ENCODE data around the gene MRPS2. TPM values are rescaled to one million over a fixed set of nuclear protein-coding genes. Genes with fewer than 3 reads are reported as not detected.
"Not testable (repeated sequence)": the region's sequence is repeated elsewhere in the genome, so short reads cannot be mapped to it uniquely, and the experiment has no call there.

Gene MRPS2
- total and polyA plus RNA-seq, 10 of the 15 experiments (the other 5 are each of a cell fraction or from before 2014, with no cell fraction given), result 3.3 to 103 (median 69.5) TPM

DNA sequence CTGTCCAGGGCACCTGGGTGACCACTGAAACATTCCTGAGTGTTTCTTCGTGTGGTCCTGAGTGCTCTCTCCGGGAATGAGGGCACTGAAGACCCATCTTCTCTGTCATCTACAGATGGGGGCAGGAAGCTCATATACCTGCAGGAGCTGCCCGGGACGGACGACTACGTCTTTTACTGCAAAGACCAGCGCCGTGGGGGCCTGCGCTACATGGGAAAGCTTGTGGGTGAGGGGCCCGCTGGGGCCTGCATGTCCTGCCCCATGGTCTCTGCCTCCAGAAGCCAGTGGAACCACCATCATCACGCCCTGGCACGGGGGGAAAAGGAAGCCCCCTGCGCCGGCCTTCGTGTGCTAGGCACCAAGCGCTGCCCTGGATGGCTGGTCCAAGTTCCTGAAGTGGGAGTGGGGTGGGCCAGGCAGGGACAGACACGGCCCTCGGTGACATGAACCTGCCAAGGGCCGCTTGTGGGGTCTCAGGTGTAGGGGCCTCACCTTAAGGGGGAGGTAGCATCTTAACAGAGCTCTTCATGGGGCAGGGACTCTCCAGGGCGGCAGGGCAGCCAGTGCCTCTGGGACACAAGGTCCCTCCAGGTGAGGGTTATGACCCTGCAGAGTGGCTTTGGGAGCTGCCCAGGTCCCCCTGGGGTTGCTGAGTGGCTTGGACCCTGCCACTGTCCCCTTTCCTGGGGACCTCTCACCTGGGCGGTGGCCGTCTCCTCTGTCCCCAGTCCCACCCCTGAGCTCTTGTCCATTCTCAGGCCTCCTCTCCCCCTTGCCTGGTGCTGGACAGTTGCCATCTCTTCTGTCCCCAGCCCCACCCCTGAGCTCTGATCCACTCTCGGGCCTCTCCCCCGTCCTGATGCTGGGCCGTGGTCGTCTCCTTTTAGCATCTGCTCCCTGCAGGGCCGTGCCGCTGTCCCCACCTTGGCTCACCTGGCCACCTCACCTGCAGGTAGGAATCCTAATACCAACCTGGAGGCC is 47.6 kb downstream of the MRPS2 start:
- Histone ChIP-seq H3K36me3 (ENCODE audit: control insufficient read depth in 2 of 2, insufficient read depth in 2 of 2, low read length in 1 of 2) (no peaks in the 10 kb centered on the region), H2AFZ (ENCODE audit: control insufficient read depth, low read depth, low read length) (no peak overlapping the region), H3K9me3 (replicated peaks; ENCODE audit: control insufficient read depth, insufficient read depth, low read length) (no peaks in the 10 kb centered on the region), H3K79me2 (ENCODE audit: control insufficient read depth, insufficient read depth, low read length) (no peaks in the 10 kb centered on the region), H4K20me1 (ENCODE audit: control insufficient read depth, insufficient read depth) (no peaks in the 10 kb centered on the region), H3K27ac (ENCODE audit: control insufficient read depth, insufficient read depth) (no peak overlapping the region), H3K4me1 (ENCODE audit: control insufficient read depth, insufficient read depth, low read length) (no peaks in the 10 kb centered on the region), H3K9ac (ENCODE audit: control insufficient read depth, insufficient read depth, low read length) (no peak overlapping the region), H3K4me2 (ENCODE audit: control insufficient read depth, insufficient read depth) (no peak overlapping the region), H3K4me3 (no peak overlapping the region), H3K27me3 (replicated peaks in 1 of 2; ENCODE audit: control insufficient read depth in 2 of 2, insufficient read depth in 2 of 2, low read length in 1 of 2) (no peaks in the 10 kb centered on the region)
- ChIA-PET RAD21 (ENCODE audit: unreplicated experiment) (no interaction called here), CTCF (no interaction called here), POLR2A (interaction anchor here (0.6 kb wide), 1 partner anchor 427 kb away, joined by 3 read pairs; no protein-coding TSS in a partner anchor), SMC1A (ENCODE audit: uncharacterized antibody, unreplicated experiment) (no interaction called here)
- intact Hi-C loops (cut with micrococcal nuclease; ENCODE audit: unreplicated experiment) (no loop called here), in situ Hi-C loops (cut with MboI) (no loop called here)
- TF ChIP-seq, protein P1, sequence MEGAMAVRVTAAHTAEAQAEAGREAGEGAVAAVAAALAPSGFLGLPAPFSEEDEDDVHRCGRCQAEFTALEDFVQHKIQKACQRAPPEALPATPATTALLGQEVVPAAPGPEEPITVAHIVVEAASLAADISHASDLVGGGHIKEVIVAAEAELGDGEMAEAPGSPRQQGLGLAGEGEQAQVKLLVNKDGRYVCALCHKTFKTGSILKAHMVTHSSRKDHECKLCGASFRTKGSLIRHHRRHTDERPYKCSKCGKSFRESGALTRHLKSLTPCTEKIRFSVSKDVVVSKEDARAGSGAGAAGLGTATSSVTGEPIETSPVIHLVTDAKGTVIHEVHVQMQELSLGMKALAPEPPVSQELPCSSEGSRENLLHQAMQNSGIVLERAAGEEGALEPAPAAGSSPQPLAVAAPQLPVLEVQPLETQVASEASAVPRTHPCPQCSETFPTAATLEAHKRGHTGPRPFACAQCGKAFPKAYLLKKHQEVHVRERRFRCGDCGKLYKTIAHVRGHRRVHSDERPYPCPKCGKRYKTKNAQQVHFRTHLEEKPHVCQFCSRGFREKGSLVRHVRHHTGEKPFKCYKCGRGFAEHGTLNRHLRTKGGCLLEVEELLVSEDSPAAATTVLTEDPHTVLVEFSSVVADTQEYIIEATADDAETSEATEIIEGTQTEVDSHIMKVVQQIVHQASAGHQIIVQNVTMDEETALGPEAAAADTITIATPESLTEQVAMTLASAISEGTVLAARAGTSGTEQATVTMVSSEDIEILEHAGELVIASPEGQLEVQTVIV (IDR thresholded peaks at IDR 0.05; ENCODE audit: borderline replicate concordance, partially characterized antibody), result no peak
- TF ChIP-seq SP1 (IDR thresholded peaks at IDR 0.05; ENCODE audit: low read depth, low read length) (no peak), BMI1 (IDR thresholded peaks at IDR 0.05; ENCODE audit: borderline replicate concordance) (no peak)
- TF ChIP-seq, protein P2, sequence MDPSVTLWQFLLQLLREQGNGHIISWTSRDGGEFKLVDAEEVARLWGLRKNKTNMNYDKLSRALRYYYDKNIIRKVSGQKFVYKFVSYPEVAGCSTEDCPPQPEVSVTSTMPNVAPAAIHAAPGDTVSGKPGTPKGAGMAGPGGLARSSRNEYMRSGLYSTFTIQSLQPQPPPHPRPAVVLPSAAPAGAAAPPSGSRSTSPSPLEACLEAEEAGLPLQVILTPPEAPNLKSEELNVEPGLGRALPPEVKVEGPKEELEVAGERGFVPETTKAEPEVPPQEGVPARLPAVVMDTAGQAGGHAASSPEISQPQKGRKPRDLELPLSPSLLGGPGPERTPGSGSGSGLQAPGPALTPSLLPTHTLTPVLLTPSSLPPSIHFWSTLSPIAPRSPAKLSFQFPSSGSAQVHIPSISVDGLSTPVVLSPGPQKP (IDR thresholded peaks at IDR 0.05; ENCODE audit: low read depth, low read length), result no peak
- DNase-seq (ENCODE audit: low read depth, low spot score) (no peak), FAIRE-seq (no peak), ATAC-seq (no peak)
- 23% methylated on average over 26 of the region's 28 CpGs for WGBS (ENCODE audit: insufficient coverage, insufficient replicate concordance, low lambda C conversion rate, missing lambda C conversion rate)
- no TSS peak for BruUV-seq (replicated peaks)

DNA sequence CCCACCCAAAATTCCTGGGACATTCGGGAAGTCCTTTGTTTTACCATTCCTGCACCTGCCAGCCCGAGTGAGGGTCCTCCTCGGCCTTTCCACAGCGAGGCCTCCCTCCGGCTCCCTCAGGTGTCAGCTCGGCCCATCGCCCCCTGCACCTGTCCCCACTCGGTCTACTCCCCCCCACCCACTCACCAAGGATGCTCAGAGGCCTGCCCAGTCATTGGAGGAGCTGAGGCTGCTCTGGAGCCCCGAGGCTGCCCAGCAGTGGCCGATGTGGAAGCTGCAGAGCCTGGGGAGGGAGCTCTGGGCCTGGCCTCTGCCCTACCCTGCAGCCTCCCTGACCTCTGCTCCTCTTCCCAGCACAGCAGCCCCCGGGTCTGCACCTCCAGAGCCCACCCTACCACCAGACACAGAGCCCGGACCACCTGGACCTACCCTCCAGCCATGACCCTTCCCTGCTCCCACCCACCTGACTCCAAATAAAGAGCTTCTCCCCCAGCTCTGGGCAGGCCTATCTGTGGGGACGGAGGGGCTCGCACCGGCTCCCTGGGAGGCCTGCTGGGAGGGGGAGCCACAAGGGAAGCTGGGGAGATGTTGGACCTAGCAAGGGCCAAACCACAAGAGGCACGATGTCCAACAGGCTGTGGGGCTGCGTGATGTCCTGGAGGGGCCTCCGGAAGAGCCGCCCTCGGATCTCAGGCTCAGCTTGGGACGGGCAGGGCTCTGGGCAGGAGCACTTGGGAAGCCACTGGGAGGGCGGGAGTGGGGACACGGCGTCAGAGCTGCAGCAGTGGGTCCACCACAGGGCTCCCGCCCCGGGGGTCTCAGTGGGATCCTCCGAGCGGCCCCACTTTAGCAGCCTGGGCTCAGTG is 49.2 kb downstream of the MRPS2 start:
- H4K20me1 ChIP-seq (ENCODE audit: control insufficient read depth, insufficient read depth); CTCF ChIA-PET; H3K79me2 ChIP-seq (ENCODE audit: control insufficient read depth, insufficient read depth, low read length); DNase-seq (ENCODE audit: low read depth, low spot score); intact Hi-C loops (cut with micrococcal nuclease; ENCODE audit: unreplicated experiment); RAD21 ChIA-PET (ENCODE audit: unreplicated experiment); H2AFZ ChIP-seq (ENCODE audit: control insufficient read depth, low read depth, low read length); H3K9ac ChIP-seq (ENCODE audit: control insufficient read depth, insufficient read depth, low read length); H3K36me3 ChIP-seq (ENCODE audit: control insufficient read depth in 2 of 2, insufficient read depth in 2 of 2, low read length in 1 of 2); POLR2A ChIA-PET; H3K4me3 ChIP-seq; H3K27me3 ChIP-seq (replicated peaks in 1 of 2; ENCODE audit: control insufficient read depth in 2 of 2, insufficient read depth in 2 of 2, low read length in 1 of 2); H3K4me2 ChIP-seq (ENCODE audit: control insufficient read depth, insufficient read depth); ATAC-seq; H3K27ac ChIP-seq (ENCODE audit: control insufficient read depth, insufficient read depth); H3K4me1 ChIP-seq (ENCODE audit: control insufficient read depth, insufficient read depth, low read length); FAIRE-seq; H3K9me3 ChIP-seq (replicated peaks; ENCODE audit: control insufficient read depth, insufficient read depth, low read length); SMC1A ChIA-PET (ENCODE audit: uncharacterized antibody, unreplicated experiment); BruUV-seq (replicated peaks); in situ Hi-C loops (cut with MboI): not testable (repeated sequence)
- 44% methylated on average over 18 of the region's 28 CpGs for WGBS (ENCODE audit: insufficient coverage, insufficient replicate concordance, low lambda C conversion rate, missing lambda C conversion rate)

All from GM12878 (cell line).